SK-N-MC (cell line): ENCODE measurements around the gene CCDC9.

ENCODE experiments used
- EZH2 ChIP-seq: fragments of 200-600 bp; sonication (generic); IDR thresholded peaks from one replicate; pipeline ENCODE4 v1.6.1; 2017; ENCODE audit warnings: antibody characterized with exemption
- FOXP2 ChIP-seq: optimal IDR thresholded peaks from 2 replicates; pipeline ENCODE3; 2011; ENCODE audit warnings: mild to moderate bottlenecking, moderate library complexity; ENCODE audit not compliant: insufficient read depth; ENCODE audit errors: extremely low read length, control extremely low read depth
- POLR2AphosphoS5 ChIP-seq: IDR thresholded peaks from 2 replicates; pipeline ENCODE4 v1.6.1; 2012; ENCODE audit warnings: mild to moderate bottlenecking, low read depth, low read length, borderline replicate concordance

- TF ChIP-seq POLR2AphosphoS5 (no peak), EZH2 (no peak), FOXP2 (no peak)
Measured at GRCh38 chr19:47275791-47276461, 19.6 kb downstream of the CCDC9 start.
